Measurements from ENCODE around the gene PDE7B. TPM values are rescaled to one million over a fixed set of nuclear protein-coding genes. Genes with fewer than 3 reads are reported as not detected.

The PDE7B gene
- total and polyA plus RNA-seq, 2 donors (not counting 1 experiment from before 2014, with no cell fraction given) = 2.6 to 7.5 TPM

DNA sequence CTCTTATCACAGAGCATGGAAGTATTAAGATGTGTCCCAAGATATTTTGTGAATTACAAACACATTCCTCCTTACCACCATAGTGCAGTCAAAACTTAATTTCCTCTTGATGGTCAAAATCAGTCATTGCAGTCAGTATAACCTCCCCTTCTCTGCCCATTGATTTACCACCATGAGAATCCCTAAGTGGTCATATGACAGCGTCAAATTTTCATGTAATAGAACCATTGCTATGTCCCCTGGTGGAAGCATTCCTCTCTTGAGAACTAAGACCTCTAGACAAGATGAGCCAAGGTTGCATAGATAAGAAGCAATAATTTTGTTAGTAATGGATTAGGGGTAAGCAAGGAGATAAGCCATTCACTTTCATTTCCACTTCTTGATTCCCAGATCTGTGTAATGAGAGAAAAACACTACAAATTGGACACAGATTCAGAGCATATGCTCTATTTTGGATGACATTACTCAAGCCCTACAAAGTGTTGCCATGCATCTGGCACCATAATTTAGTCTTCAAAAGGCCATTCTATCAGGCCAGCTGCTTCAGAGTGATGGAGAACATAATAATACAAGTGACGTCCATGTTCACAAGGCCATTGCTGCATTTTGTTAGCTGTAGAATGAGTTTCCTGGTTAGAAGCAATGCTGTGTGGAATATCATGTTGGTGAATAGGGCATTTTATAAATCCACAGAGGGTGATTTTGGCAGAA, 49.6 kb upstream of the PDE7B start:
- H3K27me3 Mint-ChIP-seq = peaks cover 5% of the 10 kb centered on the region
- Histone ChIP-seq H3K27me3 (replicated peaks in 1 of 4; ENCODE audit: control extremely low read depth in 1 of 4, control insufficient read depth in 3 of 4, insufficient read depth in 4 of 4, low read length in 3 of 4) (no peaks in the 10 kb centered on the region), H3K4me2 (replicated peaks; ENCODE audit: low read depth, low read length, poor library complexity, severe bottlenecking) (no peak overlapping the region), H3K9me3 (ENCODE audit: control extremely low read depth in 1 of 3, control insufficient read depth in 2 of 3, insufficient read depth in 1 of 3, low read length in 2 of 3) (no peaks in the 10 kb centered on the region), H3K79me2 (ENCODE audit: control insufficient read depth, insufficient read depth, low read length) (no peaks in the 10 kb centered on the region), H3K9ac (ENCODE audit: low read length) (no peak overlapping the region), H3K4me1 (ENCODE audit: control insufficient read depth in 2 of 2, insufficient read depth in 2 of 2, low read length in 2 of 2) (no peaks in the 10 kb centered on the region), H2AFZ (ENCODE audit: insufficient read depth, low read depth, low read length, poor library complexity, severe bottlenecking) (no peak overlapping the region), H3K36me3 (replicated peaks in 1 of 2; ENCODE audit: control extremely low read depth in 1 of 2, control insufficient read depth in 1 of 2, extremely low read depth in 1 of 2, insufficient read depth in 2 of 2, low read length in 1 of 2) (no peaks in the 10 kb centered on the region), H4K20me1 (ENCODE audit: control insufficient read depth, insufficient read depth, low read length, poor library complexity, severe bottlenecking) (no peaks in the 10 kb centered on the region), H3K27ac (ENCODE audit: low read length in 2 of 2) (no peak overlapping the region), H3K4me3 (ENCODE audit: control extremely low read depth in 1 of 5, extremely low read depth in 1 of 5, insufficient read depth in 1 of 5, low read depth in 2 of 5, low read length in 4 of 5) (no peak overlapping the region)
- no peak overlapping the region for H3K27ac Mint-ChIP-seq
- no peak overlapping the region for H3K4me3 Mint-ChIP-seq
- CTCF ChIA-PET = interaction anchor here (1.0 kb wide), 1 partner anchor 108 kb away, joined by 4 read pairs; no protein-coding TSS in a partner anchor
- peaks cover 7% of the 10 kb centered on the region for H3K4me1 Mint-ChIP-seq
- POLR2A ChIA-PET = no interaction called here
- DNase-seq (no peak), ATAC-seq (ENCODE audit: low read depth) (no peak)
- WGBS (ENCODE audit: insufficient coverage) = 100% methylated on average over 1 of the region's 2 CpGs
- TF ChIP-seq EZH2 (IDR thresholded peaks at IDR 0.05; ENCODE audit: borderline replicate concordance, insufficient read depth, low read depth, low read length, poor library complexity, severe bottlenecking) = no peak
- TF ChIP-seq, protein P1, sequence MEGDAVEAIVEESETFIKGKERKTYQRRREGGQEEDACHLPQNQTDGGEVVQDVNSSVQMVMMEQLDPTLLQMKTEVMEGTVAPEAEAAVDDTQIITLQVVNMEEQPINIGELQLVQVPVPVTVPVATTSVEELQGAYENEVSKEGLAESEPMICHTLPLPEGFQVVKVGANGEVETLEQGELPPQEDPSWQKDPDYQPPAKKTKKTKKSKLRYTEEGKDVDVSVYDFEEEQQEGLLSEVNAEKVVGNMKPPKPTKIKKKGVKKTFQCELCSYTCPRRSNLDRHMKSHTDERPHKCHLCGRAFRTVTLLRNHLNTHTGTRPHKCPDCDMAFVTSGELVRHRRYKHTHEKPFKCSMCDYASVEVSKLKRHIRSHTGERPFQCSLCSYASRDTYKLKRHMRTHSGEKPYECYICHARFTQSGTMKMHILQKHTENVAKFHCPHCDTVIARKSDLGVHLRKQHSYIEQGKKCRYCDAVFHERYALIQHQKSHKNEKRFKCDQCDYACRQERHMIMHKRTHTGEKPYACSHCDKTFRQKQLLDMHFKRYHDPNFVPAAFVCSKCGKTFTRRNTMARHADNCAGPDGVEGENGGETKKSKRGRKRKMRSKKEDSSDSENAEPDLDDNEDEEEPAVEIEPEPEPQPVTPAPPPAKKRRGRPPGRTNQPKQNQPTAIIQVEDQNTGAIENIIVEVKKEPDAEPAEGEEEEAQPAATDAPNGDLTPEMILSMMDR (IDR thresholded peaks at IDR 0.05) = no peak
- no peaks in the 10 kb centered on the region for H3K9me3 Mint-ChIP-seq (ENCODE audit: insufficient read depth)
- intact Hi-C loops (cut with micrococcal nuclease) = no loop called here

DNA sequence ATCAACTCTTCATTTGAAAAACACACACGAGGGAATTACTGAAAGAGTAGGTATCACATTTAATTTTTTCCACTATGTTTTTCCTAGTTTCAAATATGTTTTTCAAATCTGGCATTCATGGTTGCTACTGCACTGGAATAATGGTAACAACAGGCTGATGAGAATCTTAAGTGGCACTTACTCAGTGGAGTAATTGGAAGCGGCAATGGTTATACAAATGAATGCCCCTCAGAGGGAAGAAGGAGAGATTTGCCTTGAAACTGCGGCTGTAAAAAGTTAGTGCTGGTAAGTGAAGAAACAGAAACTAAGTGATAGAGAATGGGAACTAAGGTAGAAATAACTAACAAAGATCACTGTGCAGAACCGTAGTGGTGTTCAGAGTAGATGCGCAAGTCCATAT, 41.0 kb upstream of the PDE7B start:
- TF ChIP-seq, protein P1 (IDR thresholded peaks at IDR 0.05) = no peak
- no peak for TF ChIP-seq EZH2 (IDR thresholded peaks at IDR 0.05; ENCODE audit: borderline replicate concordance, insufficient read depth, low read depth, low read length, poor library complexity, severe bottlenecking)
- Histone ChIP-seq H3K27me3 (replicated peaks in 1 of 4; ENCODE audit: control extremely low read depth in 1 of 4, control insufficient read depth in 3 of 4, insufficient read depth in 4 of 4, low read length in 3 of 4) (no peaks in the 10 kb centered on the region), H3K27ac (ENCODE audit: low read length in 2 of 2) (no peak overlapping the region), H3K9ac (ENCODE audit: low read length) (no peak overlapping the region), H3K4me2 (replicated peaks; ENCODE audit: low read depth, low read length, poor library complexity, severe bottlenecking) (no peak overlapping the region), H2AFZ (ENCODE audit: insufficient read depth, low read depth, low read length, poor library complexity, severe bottlenecking) (no peak overlapping the region), H3K36me3 (replicated peaks in 1 of 2; ENCODE audit: control extremely low read depth in 1 of 2, control insufficient read depth in 1 of 2, extremely low read depth in 1 of 2, insufficient read depth in 2 of 2, low read length in 1 of 2) (no peaks in the 10 kb centered on the region), H3K4me1 (ENCODE audit: control insufficient read depth in 2 of 2, insufficient read depth in 2 of 2, low read length in 2 of 2) (no peaks in the 10 kb centered on the region), H3K4me3 (ENCODE audit: control extremely low read depth in 1 of 5, extremely low read depth in 1 of 5, insufficient read depth in 1 of 5, low read depth in 2 of 5, low read length in 4 of 5) (no peak overlapping the region), H4K20me1 (ENCODE audit: control insufficient read depth, insufficient read depth, low read length, poor library complexity, severe bottlenecking) (no peaks in the 10 kb centered on the region), H3K79me2 (ENCODE audit: control insufficient read depth, insufficient read depth, low read length) (no peaks in the 10 kb centered on the region), H3K9me3 (ENCODE audit: control extremely low read depth in 1 of 3, control insufficient read depth in 2 of 3, insufficient read depth in 1 of 3, low read length in 2 of 3) (peaks cover 0 to 4% (median 0%) of the 10 kb centered on the region in 3 donors)
- peaks cover 6% of the 10 kb centered on the region for H3K9me3 Mint-ChIP-seq (ENCODE audit: insufficient read depth)
- peaks cover 4% of the 10 kb centered on the region for H3K27me3 Mint-ChIP-seq
- CTCF ChIA-PET = no interaction called here
- ATAC-seq (ENCODE audit: low read depth) (no peak), DNase-seq (no peak)
- intact Hi-C loops (cut with micrococcal nuclease) = no loop called here
- no peaks in the 10 kb centered on the region for H3K4me1 Mint-ChIP-seq
- H3K27ac Mint-ChIP-seq = no peak overlapping the region
- WGBS (ENCODE audit: insufficient coverage) = 100% methylated on average over 1 of the region's 5 CpGs
- POLR2A ChIA-PET = no interaction called here
- no peak overlapping the region for H3K4me3 Mint-ChIP-seq
